ENCODE data around the gene OBP2A.

Gene OBP2A

DNA sequence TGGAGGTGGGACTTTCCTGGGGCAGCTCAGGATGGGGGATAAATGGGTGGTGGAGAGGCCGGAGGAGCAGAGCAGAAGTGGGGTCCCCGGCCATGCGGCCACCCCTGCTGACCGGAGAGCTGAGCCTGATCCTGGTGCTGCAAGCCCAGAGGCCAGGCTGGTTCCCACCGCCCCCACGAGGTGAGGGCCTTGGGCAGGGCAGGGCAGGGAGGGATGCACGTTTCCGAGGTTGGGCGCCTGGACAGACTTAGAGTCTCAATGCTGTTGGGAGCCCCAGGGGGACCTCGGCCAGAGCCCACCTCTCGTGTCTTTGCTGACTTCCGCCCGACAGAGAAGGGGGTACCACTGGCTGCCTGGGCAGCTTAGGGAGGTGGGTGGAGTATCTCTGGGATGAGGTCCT is 5.5 kb downstream of the OBP2A start:
- H3K27ac ChIP-seq (ENCODE audit: low read length): no peak overlapping the region
- H3K9ac ChIP-seq (ENCODE audit: low read length): no peak overlapping the region
- no peaks in the 10 kb centered on the region for H3K36me3 ChIP-seq (ENCODE audit: control insufficient read depth, low read depth, low read length)
- no peaks in the 10 kb centered on the region for H3K27me3 ChIP-seq (ENCODE audit: control insufficient read depth, insufficient read depth, low read length)
- H3K4me1 ChIP-seq (ENCODE audit: control insufficient read depth, low read depth, low read length): no peaks in the 10 kb centered on the region
- no peaks in the 10 kb centered on the region for H3K9me3 ChIP-seq (ENCODE audit: control insufficient read depth, low read depth, low read length)
- no peak overlapping the region for H3K4me3 ChIP-seq (ENCODE audit: low read length)

DNA sequence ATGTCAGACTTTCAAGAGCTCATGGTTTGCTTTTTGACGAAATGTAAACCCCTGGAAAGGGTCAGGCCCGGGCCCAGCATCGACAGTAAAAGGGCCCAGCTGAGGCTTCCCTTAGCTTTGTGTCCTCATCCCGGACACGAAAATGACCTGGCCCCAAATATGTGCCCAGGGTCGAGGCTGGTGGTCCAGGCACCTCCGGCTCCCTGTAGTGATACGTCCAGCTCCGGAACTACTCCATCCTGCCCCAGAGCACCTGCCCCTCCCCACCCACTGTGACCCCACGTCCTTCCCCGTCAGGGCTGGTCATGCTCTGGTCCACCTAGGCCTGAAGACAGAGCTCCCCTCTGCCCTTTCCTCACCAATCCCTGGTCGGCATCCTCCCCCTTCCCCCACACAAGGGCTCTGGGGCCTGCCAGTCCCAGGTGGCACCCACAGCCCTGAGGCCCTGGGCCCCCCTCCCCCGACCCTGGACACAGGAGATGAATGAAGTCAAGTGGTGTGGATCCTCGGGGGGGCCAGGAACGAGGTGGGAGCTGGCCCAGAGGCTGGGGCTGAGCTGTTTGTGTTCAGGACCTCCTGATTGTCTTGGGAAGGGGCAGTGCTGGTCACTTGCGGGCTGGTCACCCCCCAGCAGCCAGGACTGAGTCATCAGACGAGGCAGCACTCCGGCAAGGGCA is 6.2 kb downstream of the OBP2A start:
- Histone ChIP-seq H3K9ac (ENCODE audit: low read length) (no peak overlapping the region), H3K4me3 (ENCODE audit: low read length) (no peak overlapping the region), H3K27me3 (ENCODE audit: control insufficient read depth, insufficient read depth, low read length) (no peaks in the 10 kb centered on the region), H3K9me3 (ENCODE audit: control insufficient read depth, low read depth, low read length) (no peaks in the 10 kb centered on the region), H3K36me3 (ENCODE audit: control insufficient read depth, low read depth, low read length) (no peaks in the 10 kb centered on the region), H3K27ac (ENCODE audit: low read length) (no peak overlapping the region), H3K4me1 (ENCODE audit: control insufficient read depth, low read depth, low read length) (no peaks in the 10 kb centered on the region)

DNA sequence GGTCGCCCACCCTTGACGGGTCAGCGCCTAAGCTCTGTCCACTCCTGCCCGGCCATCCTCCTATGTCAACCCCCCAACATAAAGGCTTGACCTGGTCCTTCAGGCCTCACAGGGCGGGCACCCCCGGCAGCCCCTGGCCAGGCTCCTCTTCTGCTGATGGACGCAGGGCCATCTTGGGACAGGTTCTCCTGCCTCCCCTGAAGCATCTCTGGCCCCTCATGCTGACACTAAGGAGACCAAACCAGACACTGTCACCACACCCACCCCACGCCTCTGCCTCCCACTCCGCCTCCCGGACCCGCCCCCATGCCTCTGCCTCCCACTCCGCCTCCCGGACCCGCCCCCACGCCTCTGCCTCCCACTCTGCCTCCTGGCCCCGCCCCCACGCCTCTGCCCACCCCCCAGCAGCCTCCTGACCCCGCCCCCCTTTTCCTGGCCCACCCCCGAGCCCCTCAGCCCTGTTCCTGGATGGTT is 6.8 kb downstream of the OBP2A start:
- no peaks in the 10 kb centered on the region for H3K4me1 ChIP-seq (ENCODE audit: control insufficient read depth, low read depth, low read length)
- H3K9me3 ChIP-seq (ENCODE audit: control insufficient read depth, low read depth, low read length): no peaks in the 10 kb centered on the region
- H3K27me3 ChIP-seq (ENCODE audit: control insufficient read depth, insufficient read depth, low read length): no peaks in the 10 kb centered on the region
- H3K9ac ChIP-seq (ENCODE audit: low read length): no peak overlapping the region
- no peaks in the 10 kb centered on the region for H3K36me3 ChIP-seq (ENCODE audit: control insufficient read depth, low read depth, low read length)
- H3K4me3 ChIP-seq (ENCODE audit: low read length): no peak overlapping the region
- no peak overlapping the region for H3K27ac ChIP-seq (ENCODE audit: low read length)

DNA sequence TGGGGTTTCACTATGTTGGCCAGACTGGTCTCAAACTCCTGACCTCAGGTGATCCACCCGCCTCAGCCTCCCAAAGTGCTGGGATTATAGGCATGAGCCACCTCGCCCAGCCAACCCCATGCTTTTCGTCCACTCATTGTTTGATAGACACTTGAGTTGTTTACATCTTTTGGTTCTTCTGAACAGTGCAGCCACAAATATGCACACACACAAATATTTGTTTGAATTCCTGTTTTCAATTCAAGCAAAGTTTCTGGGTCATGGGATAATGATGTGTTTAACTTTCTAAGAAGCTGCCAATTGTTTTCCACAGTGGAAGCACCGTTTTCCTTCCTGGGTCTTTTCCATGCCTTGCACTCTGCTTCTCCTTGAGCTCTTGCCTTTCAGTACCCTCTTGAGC is 8.8 kb downstream of the OBP2A start:
- Histone ChIP-seq H3K9ac (ENCODE audit: low read length) (no peak overlapping the region), H3K36me3 (ENCODE audit: control insufficient read depth, low read depth, low read length) (no peaks in the 10 kb centered on the region), H3K4me1 (ENCODE audit: control insufficient read depth, low read depth, low read length) (no peaks in the 10 kb centered on the region), H3K9me3 (ENCODE audit: control insufficient read depth, low read depth, low read length) (no peaks in the 10 kb centered on the region), H3K4me3 (ENCODE audit: low read length) (no peak overlapping the region), H3K27me3 (ENCODE audit: control insufficient read depth, insufficient read depth, low read length) (no peaks in the 10 kb centered on the region), H3K27ac (ENCODE audit: low read length) (no peak overlapping the region)

DNA sequence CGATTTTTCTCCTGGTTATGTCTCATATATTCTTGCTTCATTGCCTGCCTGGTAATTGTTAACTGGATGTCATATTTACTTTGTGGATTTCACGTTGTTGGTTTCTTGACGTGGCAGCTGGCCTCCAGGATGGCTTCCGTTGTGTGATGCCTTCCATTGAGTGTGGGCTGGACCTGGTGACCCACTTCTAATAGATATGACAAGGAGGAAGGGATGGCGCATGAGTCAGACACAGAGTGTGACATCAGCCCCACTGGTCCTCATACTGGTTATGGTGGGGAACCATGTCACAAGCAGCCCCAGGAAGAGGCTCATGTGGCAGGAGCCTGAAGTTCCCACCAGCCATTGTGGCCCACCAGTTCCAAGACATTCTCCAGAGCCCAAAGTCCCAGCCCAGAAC is 9.3 kb downstream of the OBP2A start:
- Histone ChIP-seq H3K9ac (ENCODE audit: low read length) (no peak overlapping the region), H3K27me3 (ENCODE audit: control insufficient read depth, insufficient read depth, low read length) (no peaks in the 10 kb centered on the region), H3K36me3 (ENCODE audit: control insufficient read depth, low read depth, low read length) (no peaks in the 10 kb centered on the region), H3K4me1 (ENCODE audit: control insufficient read depth, low read depth, low read length) (no peaks in the 10 kb centered on the region), H3K27ac (ENCODE audit: low read length) (no peak overlapping the region), H3K4me3 (ENCODE audit: low read length) (no peak overlapping the region), H3K9me3 (ENCODE audit: control insufficient read depth, low read depth, low read length) (no peaks in the 10 kb centered on the region)

- H3K9ac ChIP-seq (ENCODE audit: low read length): no peak overlapping the region
- no peaks in the 10 kb centered on the region for H3K36me3 ChIP-seq (ENCODE audit: control insufficient read depth, low read depth, low read length)
- no peak overlapping the region for H3K4me3 ChIP-seq (ENCODE audit: low read length)
- H3K27ac ChIP-seq (ENCODE audit: low read length): no peak overlapping the region
- no peaks in the 10 kb centered on the region for H3K9me3 ChIP-seq (ENCODE audit: control insufficient read depth, low read depth, low read length)
- no peaks in the 10 kb centered on the region for H3K27me3 ChIP-seq (ENCODE audit: control insufficient read depth, insufficient read depth, low read length)
- H3K4me1 ChIP-seq (ENCODE audit: control insufficient read depth, low read depth, low read length): no peaks in the 10 kb centered on the region
Observed at GRCh38 chr9:135555910-135556309, 10.0 kb downstream of the OBP2A start.

- Histone ChIP-seq H3K27ac (ENCODE audit: low read length) (no peak overlapping the region), H3K4me1 (ENCODE audit: control insufficient read depth, low read depth, low read length) (no peaks in the 10 kb centered on the region)
Observed at GRCh38 chr9:135559606-135560005, 13.7 kb downstream of the OBP2A start.

DNA sequence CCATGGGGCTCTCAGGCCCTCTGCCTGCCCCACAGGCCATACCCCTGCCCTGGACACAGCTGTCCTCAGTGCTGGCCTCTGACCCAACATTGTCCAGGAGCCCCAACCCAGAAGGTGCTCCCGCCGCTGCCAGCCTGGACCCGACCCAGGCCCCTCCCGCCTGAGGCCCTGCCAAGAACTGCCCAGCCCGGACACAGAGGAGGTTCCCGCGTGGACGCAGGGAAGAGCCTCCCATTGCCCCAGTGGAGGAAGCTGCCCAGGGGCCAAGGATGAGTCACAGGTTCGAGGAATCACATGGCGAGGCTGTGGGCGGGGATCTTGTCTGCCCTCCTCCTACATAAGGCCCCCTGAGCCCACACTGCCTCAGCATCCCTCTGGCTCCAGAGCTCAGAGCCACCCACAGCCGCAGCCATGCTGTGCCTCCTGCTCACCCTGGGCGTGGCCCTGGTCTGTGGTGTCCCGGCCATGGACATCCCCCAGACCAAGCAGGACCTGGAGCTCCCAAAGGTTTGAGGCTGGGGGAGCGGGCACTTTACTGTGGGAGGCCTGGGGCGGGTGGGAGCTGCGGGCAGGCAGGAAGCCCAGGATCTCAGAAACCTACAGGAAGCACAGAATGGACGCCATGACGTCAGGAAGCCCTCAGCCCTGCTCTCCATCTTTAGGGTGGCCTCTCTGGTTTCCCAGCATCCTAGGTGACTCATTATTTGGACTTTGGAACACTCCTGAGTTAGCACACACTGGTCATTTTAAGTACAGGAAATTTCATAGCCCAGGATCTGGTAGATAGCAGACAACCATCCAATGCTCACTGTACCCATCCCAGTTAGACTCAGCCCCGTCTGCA is 15.7 kb downstream of the OBP2A start, which contains the start of gene PAEP:
Gene PAEP (plus strand): TSS at position 366 of the 844 bp plus-strand sequence.
- Histone ChIP-seq H3K9ac (ENCODE audit: low read length) (no peak within 1 kb of the TSS), H3K9me3 (ENCODE audit: control insufficient read depth, low read depth, low read length) (no peaks in the 10 kb centered on the region), H3K36me3 (ENCODE audit: control insufficient read depth, low read depth, low read length) (no peaks in the 10 kb centered on the region), H3K4me3 (ENCODE audit: low read length) (no peak within 1 kb of the TSS), H3K4me1 (ENCODE audit: control insufficient read depth, low read depth, low read length) (peaks cover 3% of the 10 kb centered on the region), H3K27ac (ENCODE audit: low read length) (no peak within 1 kb of the TSS), H3K27me3 (ENCODE audit: control insufficient read depth, insufficient read depth, low read length) (no peaks in the 10 kb centered on the region)

More at GRCh38 chr9:135559606-135560005, 13.7 kb downstream of the OBP2A start:
- no peaks in the 10 kb centered on the region for H3K27me3 ChIP-seq (ENCODE audit: control insufficient read depth, insufficient read depth, low read length)
- no peaks in the 10 kb centered on the region for H3K9me3 ChIP-seq (ENCODE audit: control insufficient read depth, low read depth, low read length)
- H3K4me3 ChIP-seq (ENCODE audit: low read length): no peak overlapping the region
- H3K36me3 ChIP-seq (ENCODE audit: control insufficient read depth, low read depth, low read length): no peaks in the 10 kb centered on the region
- H3K9ac ChIP-seq (ENCODE audit: low read length): no peak overlapping the region

DNA sequence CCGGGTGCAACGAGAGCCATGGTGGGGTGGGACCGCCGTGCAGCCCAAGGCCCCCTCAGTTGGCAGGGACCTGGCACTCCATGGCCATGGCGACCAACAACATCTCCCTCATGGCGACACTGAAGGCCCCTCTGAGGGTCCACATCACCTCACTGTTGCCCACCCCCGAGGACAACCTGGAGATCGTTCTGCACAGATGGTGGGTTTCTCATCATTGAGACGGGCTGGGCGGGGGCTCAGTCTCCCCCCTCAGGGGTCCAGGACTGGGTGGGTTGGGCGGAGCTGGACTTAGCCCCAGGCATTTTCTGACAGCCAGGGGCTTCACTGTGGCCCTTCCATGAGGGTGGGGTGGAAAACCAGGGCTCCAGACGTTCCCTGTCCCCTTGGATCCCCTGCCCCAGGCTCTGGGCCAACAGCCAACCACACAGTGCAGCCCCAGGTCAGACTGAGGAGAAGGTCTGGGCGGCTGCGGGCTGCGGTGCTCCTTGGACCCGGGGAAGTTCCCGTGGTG is 16.4 kb downstream of the OBP2A start:
- Histone ChIP-seq H3K4me1 (ENCODE audit: control insufficient read depth, low read depth, low read length) (peaks cover 3% of the 10 kb centered on the region), H3K36me3 (ENCODE audit: control insufficient read depth, low read depth, low read length) (no peaks in the 10 kb centered on the region), H3K27me3 (ENCODE audit: control insufficient read depth, insufficient read depth, low read length) (no peaks in the 10 kb centered on the region), H3K27ac (ENCODE audit: low read length) (no peak overlapping the region), H3K9ac (ENCODE audit: low read length) (no peak overlapping the region), H3K4me3 (ENCODE audit: low read length) (no peak overlapping the region), H3K9me3 (ENCODE audit: control insufficient read depth, low read depth, low read length) (no peaks in the 10 kb centered on the region)

DNA sequence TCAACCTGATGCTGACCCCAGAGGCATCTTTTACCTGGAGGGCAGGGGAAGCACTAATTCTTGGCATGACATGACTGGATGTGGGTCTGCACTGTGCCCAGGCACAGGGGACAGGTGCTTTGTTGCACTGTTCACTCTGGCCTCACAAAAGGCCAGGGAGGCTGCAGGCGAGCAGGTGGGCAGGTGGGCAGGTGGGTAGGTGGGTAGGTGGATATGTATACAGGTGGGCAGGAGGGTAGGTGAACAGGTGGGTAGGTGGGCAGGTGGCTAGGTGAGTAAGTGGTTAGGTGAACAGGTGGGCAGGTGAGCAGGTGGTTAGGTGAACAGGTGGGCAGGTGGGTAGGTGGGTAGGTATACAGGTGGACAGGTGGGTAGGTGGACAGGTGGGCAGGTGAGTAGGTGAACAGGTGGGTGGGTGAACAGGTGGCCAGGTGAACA is 17.1 kb downstream of the OBP2A start:
- no peaks in the 10 kb centered on the region for H3K36me3 ChIP-seq (ENCODE audit: control insufficient read depth, low read depth, low read length)
- no peak overlapping the region for H3K27ac ChIP-seq (ENCODE audit: low read length)
- H3K27me3 ChIP-seq (ENCODE audit: control insufficient read depth, insufficient read depth, low read length): no peaks in the 10 kb centered on the region
- H3K4me1 ChIP-seq (ENCODE audit: control insufficient read depth, low read depth, low read length): peaks cover 3% of the 10 kb centered on the region
- no peak overlapping the region for H3K4me3 ChIP-seq (ENCODE audit: low read length)
- no peaks in the 10 kb centered on the region for H3K9me3 ChIP-seq (ENCODE audit: control insufficient read depth, low read depth, low read length)
- no peak overlapping the region for H3K9ac ChIP-seq (ENCODE audit: low read length)

DNA sequence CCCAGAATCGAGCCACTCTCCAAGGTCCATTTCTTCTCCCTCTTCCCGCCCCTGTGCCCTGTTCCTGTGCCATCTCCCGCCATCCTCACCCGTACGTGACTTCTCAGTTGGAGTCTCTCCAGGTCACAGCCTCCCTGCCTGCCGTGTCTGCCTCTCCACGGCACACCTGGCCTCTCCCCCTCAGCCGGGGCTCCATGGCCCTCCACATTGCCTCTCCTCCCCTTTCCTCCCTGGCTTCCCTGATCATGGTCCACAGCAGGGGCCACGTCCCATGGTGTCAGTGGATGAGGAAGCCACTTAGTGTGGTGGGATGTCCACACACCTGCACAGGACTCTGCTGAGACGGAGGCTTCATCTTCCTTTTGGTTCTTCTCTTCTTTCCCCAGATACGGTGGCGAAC is 17.9 kb downstream of the OBP2A start:
- H3K9ac ChIP-seq (ENCODE audit: low read length): no peak overlapping the region
- H3K27ac ChIP-seq (ENCODE audit: low read length): no peak overlapping the region
- no peaks in the 10 kb centered on the region for H3K27me3 ChIP-seq (ENCODE audit: control insufficient read depth, insufficient read depth, low read length)
- peaks cover 3% of the 10 kb centered on the region for H3K4me1 ChIP-seq (ENCODE audit: control insufficient read depth, low read depth, low read length)
- peaks cover under 1% of the 10 kb centered on the region for H3K9me3 ChIP-seq (ENCODE audit: control insufficient read depth, low read depth, low read length)
- no peak overlapping the region for H3K4me3 ChIP-seq (ENCODE audit: low read length)
- no peaks in the 10 kb centered on the region for H3K36me3 ChIP-seq (ENCODE audit: control insufficient read depth, low read depth, low read length)

All from iPS-18a (cell line).